Neural cell (in vitro differentiated cells): Measurements from ENCODE around the gene DYNLT5.

Experiments used
- EP300 ChIP-seq: fragments of 450-650 bp; conservative IDR thresholded peaks from 2 replicates; pipeline ENCODE4 v1.6.1; 2014; ENCODE audit warnings: antibody characterized with exemption, mild to moderate bottlenecking, moderate library complexity; ENCODE audit not compliant: poor library complexity, severe bottlenecking
- EZH2 ChIP-seq: fragments of 200-600, 300-800 bp; shearing (Covaris generic), sonication (generic); IDR thresholded peaks from 2 replicates; pipeline ENCODE4 v1.6.1; 2014; ENCODE audit warnings: antibody characterized with exemption, low read length, borderline replicate concordance, mild to moderate bottlenecking; ENCODE audit not compliant: insufficient read depth, poor library complexity, severe bottlenecking
- MXI1 ChIP-seq: fragments of 450-650 bp; conservative IDR thresholded peaks from 2 replicates; pipeline ENCODE4 v1.6.1; 2014; ENCODE audit warnings: antibody characterized with exemption, mild to moderate bottlenecking; ENCODE audit not compliant: poor library complexity, severe bottlenecking
- POLR2AphosphoS5 ChIP-seq: IDR thresholded peaks from 2 replicates; pipeline ENCODE4 v1.6.1; 2012
- RAD21 ChIP-seq: fragments of 450-650 bp; conservative IDR thresholded peaks from 2 replicates; pipeline ENCODE4 v1.6.1; 2014; ENCODE audit warnings: antibody characterized with exemption, mild to moderate bottlenecking, moderate library complexity
- SMC3 ChIP-seq: fragments of 450-650 bp; conservative IDR thresholded peaks from 2 replicates; pipeline ENCODE4 v1.6.1; 2014; ENCODE audit warnings: antibody characterized with exemption, mild to moderate bottlenecking, moderate library complexity; ENCODE audit not compliant: poor library complexity
- TAF1 ChIP-seq: IDR thresholded peaks from 2 replicates; pipeline ENCODE4 v1.6.1; 2012; ENCODE audit warnings: low read depth
- TF ChIP-seq, protein P1 (sequence below): fragments of 450-650 bp; IDR thresholded peaks from 2 replicates; pipeline ENCODE4 v1.5.1; 2014; ENCODE audit warnings: antibody characterized with exemption, mild to moderate bottlenecking, moderate library complexity; ENCODE audit not compliant: poor library complexity, severe bottlenecking
- TF ChIP-seq, protein P2 (sequence below): IDR thresholded peaks from 2 replicates; pipeline ENCODE4 v1.6.1; 2012; ENCODE audit warnings: borderline replicate concordance

DNA sequence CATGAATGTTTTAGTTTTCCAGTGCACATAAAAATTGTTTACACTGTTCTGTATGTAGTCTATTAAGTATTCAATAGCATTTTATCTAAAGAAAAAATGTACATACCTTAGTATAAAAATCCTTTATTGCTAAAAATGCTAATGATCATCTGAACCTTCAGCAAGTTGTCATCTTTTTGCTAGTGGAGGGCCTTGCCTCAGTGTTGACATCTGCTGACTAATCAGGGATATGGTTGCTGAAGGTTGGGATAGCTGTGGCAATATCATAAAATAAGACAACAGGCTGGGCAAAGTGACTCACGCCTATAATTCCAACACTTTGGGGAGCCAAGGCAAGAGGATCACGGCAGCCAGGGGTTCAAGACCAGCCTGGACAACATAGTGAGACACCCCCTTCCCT is 9.0 kb downstream of the DYNLT5 start:
- TF ChIP-seq, protein P1, sequence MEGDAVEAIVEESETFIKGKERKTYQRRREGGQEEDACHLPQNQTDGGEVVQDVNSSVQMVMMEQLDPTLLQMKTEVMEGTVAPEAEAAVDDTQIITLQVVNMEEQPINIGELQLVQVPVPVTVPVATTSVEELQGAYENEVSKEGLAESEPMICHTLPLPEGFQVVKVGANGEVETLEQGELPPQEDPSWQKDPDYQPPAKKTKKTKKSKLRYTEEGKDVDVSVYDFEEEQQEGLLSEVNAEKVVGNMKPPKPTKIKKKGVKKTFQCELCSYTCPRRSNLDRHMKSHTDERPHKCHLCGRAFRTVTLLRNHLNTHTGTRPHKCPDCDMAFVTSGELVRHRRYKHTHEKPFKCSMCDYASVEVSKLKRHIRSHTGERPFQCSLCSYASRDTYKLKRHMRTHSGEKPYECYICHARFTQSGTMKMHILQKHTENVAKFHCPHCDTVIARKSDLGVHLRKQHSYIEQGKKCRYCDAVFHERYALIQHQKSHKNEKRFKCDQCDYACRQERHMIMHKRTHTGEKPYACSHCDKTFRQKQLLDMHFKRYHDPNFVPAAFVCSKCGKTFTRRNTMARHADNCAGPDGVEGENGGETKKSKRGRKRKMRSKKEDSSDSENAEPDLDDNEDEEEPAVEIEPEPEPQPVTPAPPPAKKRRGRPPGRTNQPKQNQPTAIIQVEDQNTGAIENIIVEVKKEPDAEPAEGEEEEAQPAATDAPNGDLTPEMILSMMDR, result no peak
- no peak for TF ChIP-seq EZH2
- TF ChIP-seq POLR2AphosphoS5, result no peak
- no peak for TF ChIP-seq EP300
- no peak for TF ChIP-seq SMC3
- TF ChIP-seq MXI1, result no peak
- TF ChIP-seq RAD21, result no peak
- no peak for TF ChIP-seq TAF1
- TF ChIP-seq, protein P2, sequence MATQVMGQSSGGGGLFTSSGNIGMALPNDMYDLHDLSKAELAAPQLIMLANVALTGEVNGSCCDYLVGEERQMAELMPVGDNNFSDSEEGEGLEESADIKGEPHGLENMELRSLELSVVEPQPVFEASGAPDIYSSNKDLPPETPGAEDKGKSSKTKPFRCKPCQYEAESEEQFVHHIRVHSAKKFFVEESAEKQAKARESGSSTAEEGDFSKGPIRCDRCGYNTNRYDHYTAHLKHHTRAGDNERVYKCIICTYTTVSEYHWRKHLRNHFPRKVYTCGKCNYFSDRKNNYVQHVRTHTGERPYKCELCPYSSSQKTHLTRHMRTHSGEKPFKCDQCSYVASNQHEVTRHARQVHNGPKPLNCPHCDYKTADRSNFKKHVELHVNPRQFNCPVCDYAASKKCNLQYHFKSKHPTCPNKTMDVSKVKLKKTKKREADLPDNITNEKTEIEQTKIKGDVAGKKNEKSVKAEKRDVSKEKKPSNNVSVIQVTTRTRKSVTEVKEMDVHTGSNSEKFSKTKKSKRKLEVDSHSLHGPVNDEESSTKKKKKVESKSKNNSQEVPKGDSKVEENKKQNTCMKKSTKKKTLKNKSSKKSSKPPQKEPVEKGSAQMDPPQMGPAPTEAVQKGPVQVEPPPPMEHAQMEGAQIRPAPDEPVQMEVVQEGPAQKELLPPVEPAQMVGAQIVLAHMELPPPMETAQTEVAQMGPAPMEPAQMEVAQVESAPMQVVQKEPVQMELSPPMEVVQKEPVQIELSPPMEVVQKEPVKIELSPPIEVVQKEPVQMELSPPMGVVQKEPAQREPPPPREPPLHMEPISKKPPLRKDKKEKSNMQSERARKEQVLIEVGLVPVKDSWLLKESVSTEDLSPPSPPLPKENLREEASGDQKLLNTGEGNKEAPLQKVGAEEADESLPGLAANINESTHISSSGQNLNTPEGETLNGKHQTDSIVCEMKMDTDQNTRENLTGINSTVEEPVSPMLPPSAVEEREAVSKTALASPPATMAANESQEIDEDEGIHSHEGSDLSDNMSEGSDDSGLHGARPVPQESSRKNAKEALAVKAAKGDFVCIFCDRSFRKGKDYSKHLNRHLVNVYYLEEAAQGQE, result no peak
